Measurements from ENCODE around the gene EPN3.

- TF ChIP-seq CTCF (IDR thresholded peaks at IDR 0.05) (no peak), POLR2A (IDR thresholded peaks at IDR 0.05) (no peak), EP300 (IDR thresholded peaks at IDR 0.05) (no peak)
These were observed 27.2 kb downstream of the EPN3 start for GRCh38 chr17:50559674-50560184.
